Measurements from ENCODE around the gene EIF2AK2. TPM values are rescaled to one million over a fixed set of nuclear protein-coding genes. Genes with fewer than 3 reads are reported as not detected.

EIF2AK2 gene
- total RNA-seq, 1 donor from 2014 or later = 46.7 TPM

DNA sequence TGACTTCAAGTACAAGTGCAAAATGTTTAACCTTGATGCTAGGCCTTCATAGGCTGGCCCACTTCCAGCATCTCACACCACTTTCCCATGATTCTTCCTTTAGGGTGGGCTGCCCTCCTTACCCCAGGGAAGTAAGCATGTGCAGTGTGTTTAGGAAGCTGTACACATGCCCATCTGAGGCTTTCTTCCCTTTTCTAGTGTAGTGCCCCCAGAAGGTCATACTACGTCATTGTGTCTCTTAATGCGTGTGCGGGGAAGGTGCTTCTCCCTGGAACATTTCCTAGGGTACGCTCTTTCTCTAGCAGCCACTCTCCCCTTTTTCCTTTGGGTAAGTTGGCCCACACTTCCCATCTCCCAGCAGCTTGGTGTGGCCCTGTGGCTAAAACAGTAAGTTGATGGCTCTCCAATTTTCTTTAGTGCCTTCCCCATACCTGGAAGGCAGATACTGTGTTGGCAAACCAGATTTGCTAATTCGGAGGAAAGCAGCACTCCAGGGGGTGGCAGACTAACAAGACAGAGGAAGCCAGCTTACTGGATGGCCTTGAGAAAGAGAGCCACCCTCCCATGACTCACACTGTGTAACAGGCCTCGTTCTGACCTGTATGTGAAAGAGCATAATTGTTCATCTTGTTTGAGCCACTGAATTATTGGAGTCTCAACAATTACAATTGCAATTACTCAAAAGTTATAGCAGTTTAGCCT lies 32.8 kb upstream of the EIF2AK2 start:
- no peak overlapping the region for H3K4me3 Mint-ChIP-seq
- peaks cover 10% of the 10 kb centered on the region for H3K4me1 Mint-ChIP-seq
- DNase-seq = no peak
- H3K27me3 Mint-ChIP-seq = peaks cover 22% of the 10 kb centered on the region
- no peaks in the 10 kb centered on the region for H3K36me3 Mint-ChIP-seq (ENCODE audit: low read depth)
- intact Hi-C loops (cut with micrococcal nuclease) = no loop called here
- no peak overlapping the region for H3K27ac Mint-ChIP-seq
- no peaks in the 10 kb centered on the region for H3K9me3 Mint-ChIP-seq

DNA sequence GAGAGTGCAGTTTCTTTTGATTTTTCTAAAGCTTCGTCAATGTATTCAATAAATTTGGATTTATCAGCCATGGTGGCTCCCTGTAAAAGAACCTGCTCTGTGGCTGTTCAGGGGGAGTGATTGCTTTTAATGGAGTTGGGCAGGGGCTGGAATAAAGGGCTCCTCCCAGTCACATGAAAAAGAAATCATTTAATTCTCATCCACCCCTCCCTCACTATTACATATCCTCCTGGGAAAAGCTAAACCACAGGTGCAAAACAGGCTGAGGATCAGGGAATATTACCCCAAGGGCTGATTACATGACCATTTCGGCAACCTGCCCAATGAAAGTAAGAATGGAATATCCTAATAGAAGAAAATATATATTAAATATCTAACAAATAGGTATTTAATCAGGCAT lies 31.8 kb upstream of the EIF2AK2 start, which contains the start of gene SULT6B1:
Gene SULT6B1 (minus strand): TSS at position 101 of the 400 bp plus-strand sequence. CDS start 30 bp downstream, at position 71.
- peaks cover 10% of the 10 kb centered on the region for H3K4me1 Mint-ChIP-seq
- intact Hi-C loops (cut with micrococcal nuclease) = no loop called here
- H3K27ac Mint-ChIP-seq = no peak within 1 kb of the TSS
- no peak for DNase-seq
- H3K36me3 Mint-ChIP-seq (ENCODE audit: low read depth) = no peaks in the 10 kb centered on the region
- H3K9me3 Mint-ChIP-seq = no peaks in the 10 kb centered on the region
- peaks cover 29% of the 10 kb centered on the region for H3K27me3 Mint-ChIP-seq
- no peak within 1 kb of the TSS for H3K4me3 Mint-ChIP-seq

GRCh38 chr2:37181726-37182684 lies 25.2 kb upstream of the EIF2AK2 start:
- no peaks in the 10 kb centered on the region for H3K9me3 Mint-ChIP-seq
- H3K36me3 Mint-ChIP-seq (ENCODE audit: low read depth) = no peaks in the 10 kb centered on the region
- peak; percentile 22 for DNase-seq
- H3K4me1 Mint-ChIP-seq = no peaks in the 10 kb centered on the region
- no peak overlapping the region for H3K4me3 Mint-ChIP-seq
- intact Hi-C loops (cut with micrococcal nuclease) = no loop called here
- H3K27ac Mint-ChIP-seq = no peak overlapping the region
- H3K27me3 Mint-ChIP-seq = peaks cover 60% of the 10 kb centered on the region

- Mint-ChIP-seq H3K27ac (no peak overlapping the region), H3K4me1 (no peaks in the 10 kb centered on the region), H3K27me3 (peaks cover 54% of the 10 kb centered on the region), H3K4me3 (no peak overlapping the region), H3K36me3 (ENCODE audit: low read depth) (no peaks in the 10 kb centered on the region), H3K9me3 (no peaks in the 10 kb centered on the region)
- DNase-seq = no peak
- intact Hi-C loops (cut with micrococcal nuclease) = no loop called here
These were observed 23.9 kb upstream of the EIF2AK2 start for GRCh38 chr2:37180640-37181039.

GRCh38 chr2:37180006-37180639 lies 23.3 kb upstream of the EIF2AK2 start:
- H3K27ac Mint-ChIP-seq = no peak overlapping the region
- no peak overlapping the region for H3K4me3 Mint-ChIP-seq
- peaks cover 54% of the 10 kb centered on the region for H3K27me3 Mint-ChIP-seq
- H3K4me1 Mint-ChIP-seq = no peaks in the 10 kb centered on the region
- no peaks in the 10 kb centered on the region for H3K36me3 Mint-ChIP-seq (ENCODE audit: low read depth)
- intact Hi-C loops (cut with micrococcal nuclease) = no loop called here
- H3K9me3 Mint-ChIP-seq = no peaks in the 10 kb centered on the region
- peak; percentile 41 for DNase-seq

GRCh38 chr2:37173741-37174140 lies 17.0 kb upstream of the EIF2AK2 start:
- H3K36me3 Mint-ChIP-seq (ENCODE audit: low read depth) = no peaks in the 10 kb centered on the region
- H3K27ac Mint-ChIP-seq = no peak overlapping the region
- H3K9me3 Mint-ChIP-seq = no peaks in the 10 kb centered on the region
- peaks cover 10% of the 10 kb centered on the region for H3K27me3 Mint-ChIP-seq
- no peaks in the 10 kb centered on the region for H3K4me1 Mint-ChIP-seq
- no peak for DNase-seq
- no peak overlapping the region for H3K4me3 Mint-ChIP-seq
- intact Hi-C loops (cut with micrococcal nuclease) = no loop called here

DNA sequence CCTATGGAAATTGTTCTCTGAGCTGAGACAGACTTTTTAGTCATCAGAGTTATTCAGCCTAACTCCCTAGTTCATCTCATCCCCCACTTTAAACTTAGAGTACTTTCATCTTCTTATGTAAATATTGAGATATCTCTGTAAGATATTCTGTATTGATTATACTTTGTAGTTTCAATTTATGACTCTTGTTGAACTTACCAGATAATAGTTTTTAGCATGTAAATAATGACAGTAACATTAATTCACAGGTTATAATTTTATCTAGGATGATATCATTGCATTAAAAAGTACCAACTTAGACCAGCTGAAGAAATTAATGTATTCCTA lies 14.8 kb upstream of the EIF2AK2 start:
- no peaks in the 10 kb centered on the region for H3K36me3 Mint-ChIP-seq (ENCODE audit: low read depth)
- no peaks in the 10 kb centered on the region for H3K9me3 Mint-ChIP-seq
- H3K4me3 Mint-ChIP-seq = no peak overlapping the region
- H3K4me1 Mint-ChIP-seq = no peaks in the 10 kb centered on the region
- peaks cover 4% of the 10 kb centered on the region for H3K27me3 Mint-ChIP-seq
- no peak for DNase-seq
- H3K27ac Mint-ChIP-seq = no peak overlapping the region
- intact Hi-C loops (cut with micrococcal nuclease) = no loop called here

GRCh38 chr2:37168217-37168981 lies 11.6 kb upstream of the EIF2AK2 start:
- Mint-ChIP-seq H3K27me3 (peaks cover 3% of the 10 kb centered on the region), H3K27ac (no peak overlapping the region), H3K4me1 (no peaks in the 10 kb centered on the region), H3K4me3 (no peak overlapping the region), H3K36me3 (ENCODE audit: low read depth) (peaks cover 3% of the 10 kb centered on the region), H3K9me3 (peaks cover 5% of the 10 kb centered on the region)
- DNase-seq = peak; percentile 75
- intact Hi-C loops (cut with micrococcal nuclease) = loop anchor here (2.0 kb wide), 2 partner anchors 664 to 708 kb away; no protein-coding TSS in a partner anchor

DNA sequence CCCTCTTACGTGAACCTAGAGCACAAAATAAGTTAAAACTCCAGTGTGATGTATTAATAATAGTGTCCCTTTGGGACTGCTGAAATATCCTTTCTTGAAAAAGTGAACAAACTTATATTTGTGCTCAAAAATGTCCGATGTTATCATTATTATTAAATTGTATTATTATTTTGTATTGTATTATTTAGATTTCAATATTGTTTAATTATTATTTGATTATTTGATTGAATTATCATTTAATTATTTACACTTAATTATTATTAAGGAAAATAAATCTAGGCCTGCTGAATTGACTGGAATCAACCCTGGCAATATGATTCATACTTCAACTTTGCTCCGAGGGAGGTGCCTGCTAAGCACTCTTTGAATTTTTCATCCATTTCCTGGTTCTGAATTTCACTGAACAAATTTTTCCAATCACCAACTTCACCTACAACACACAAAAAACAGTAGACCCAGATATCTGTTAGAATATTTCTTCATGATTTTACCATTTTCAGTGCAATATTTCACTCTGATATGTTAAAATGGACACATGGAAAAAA lies 10.9 kb upstream of the EIF2AK2 start:
- Mint-ChIP-seq H3K4me1 (no peaks in the 10 kb centered on the region), H3K27ac (no peak overlapping the region), H3K9me3 (peaks cover 5% of the 10 kb centered on the region), H3K36me3 (ENCODE audit: low read depth) (peaks cover 3% of the 10 kb centered on the region), H3K27me3 (peaks cover 2% of the 10 kb centered on the region), H3K4me3 (no peak overlapping the region)
- DNase-seq = no peak
- intact Hi-C loops (cut with micrococcal nuclease) = loop anchor here (2.0 kb wide), 2 partner anchors 665 to 709 kb away; no protein-coding TSS in a partner anchor

DNA sequence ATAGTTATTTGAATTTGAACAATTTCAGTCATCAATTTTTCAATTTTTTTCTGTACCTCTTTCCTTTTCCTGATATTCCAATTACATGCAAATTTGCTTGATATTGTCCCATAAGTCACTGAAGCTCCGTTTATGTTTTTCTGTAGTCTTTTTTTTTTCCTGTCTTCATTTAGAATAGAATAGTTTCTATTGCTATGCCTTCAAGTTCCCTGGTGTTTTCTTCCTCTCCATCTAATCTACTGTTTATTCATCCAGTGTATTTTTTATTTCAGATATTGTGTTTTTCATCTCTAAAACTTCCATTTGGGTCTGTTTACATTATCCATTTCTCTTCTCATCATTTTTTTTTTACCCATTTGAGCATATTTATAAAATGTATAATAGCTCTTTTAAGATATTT lies 8.0 kb upstream of the EIF2AK2 start:
- Mint-ChIP-seq H3K36me3 (ENCODE audit: low read depth) (peaks cover 3% of the 10 kb centered on the region), H3K27ac (no peak overlapping the region), H3K27me3 (peaks cover 4% of the 10 kb centered on the region), H3K9me3 (peaks cover 5% of the 10 kb centered on the region), H3K4me3 (no peak overlapping the region), H3K4me1 (no peaks in the 10 kb centered on the region)
- no peak for DNase-seq
- intact Hi-C loops (cut with micrococcal nuclease) = no loop called here

GRCh38 chr2:37156071-37156856 lies 516 bp downstream of the EIF2AK2 start:
- Mint-ChIP-seq H3K36me3 (ENCODE audit: low read depth) (peaks cover 33% of the 10 kb centered on the region), H3K4me3 (peak overlapping the region; percentile 92), H3K27me3 (no peaks in the 10 kb centered on the region), H3K27ac (peak overlapping the region; percentile 92), H3K4me1 (peaks cover 45% of the 10 kb centered on the region), H3K9me3 (no peaks in the 10 kb centered on the region)
- intact Hi-C loops (cut with micrococcal nuclease) = loop anchor here (5.0 kb wide), 3 partner anchors 74 to 189 kb away; partner anchors contain the start of genes GPATCH11, HEATR5B and STRN
- DNase-seq = peak; percentile 69

DNA sequence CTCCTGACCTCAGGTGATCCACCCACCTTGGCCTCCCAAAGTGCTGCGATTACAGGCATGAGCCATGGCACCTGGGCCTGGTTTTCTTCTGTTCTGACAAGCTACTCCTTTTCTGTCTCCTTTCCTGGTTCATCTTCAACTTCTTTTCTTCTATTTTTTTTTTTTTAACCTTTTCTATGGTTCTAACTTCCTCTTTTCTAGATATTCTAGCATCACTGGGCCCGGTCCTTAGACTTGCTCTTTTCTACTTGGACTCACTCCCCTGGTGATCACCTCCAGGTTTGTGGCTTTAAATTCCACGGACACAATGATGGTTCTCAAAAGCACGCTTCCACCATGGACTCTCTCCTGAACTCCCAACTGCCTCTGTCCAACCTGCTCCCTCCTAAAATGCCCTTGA lies 2.0 kb downstream of the EIF2AK2 start:
- H3K36me3 Mint-ChIP-seq (ENCODE audit: low read depth) = peaks cover 36% of the 10 kb centered on the region
- H3K27ac Mint-ChIP-seq = peak overlapping the region; percentile 92
- intact Hi-C loops (cut with micrococcal nuclease) = loop anchor here (5.0 kb wide), 3 partner anchors 72 to 187 kb away; partner anchors contain the start of genes GPATCH11, HEATR5B and STRN
- H3K4me1 Mint-ChIP-seq = peaks cover 54% of the 10 kb centered on the region
- no peaks in the 10 kb centered on the region for H3K9me3 Mint-ChIP-seq
- H3K27me3 Mint-ChIP-seq = no peaks in the 10 kb centered on the region
- no peak for DNase-seq
- peak overlapping the region; percentile 92 for H3K4me3 Mint-ChIP-seq
